Stimulated activated CD8-positive, alpha-beta memory T cell treated with anti-CD3 and anti-CD28 coated beads, Interleukin-15, amount 100 ng/mL, for 4 hours (primary cell): ENCODE data around the gene ERGIC1.
"Not testable (repeated sequence)": the region's sequence is repeated elsewhere in the genome, so short reads cannot be mapped to it uniquely, and the experiment has no call there.

Source experiments
- DNase-seq, 2 donors: peaks; one replicate each; pipeline ENCODE4 v3.0.0-alpha.2; 2020; ENCODE audit warnings: low read depth in 2 of 2

Gene ERGIC1

GRCh38 chr5:172800088-172800551 is 33.9 kb upstream of the ERGIC1 start:
- DNase-seq: no peak

GRCh38 chr5:172801179-172801671 is 32.8 kb upstream of the ERGIC1 start:
- no peak for DNase-seq

GRCh38 chr5:172802112-172802511 is 31.9 kb upstream of the ERGIC1 start:
- DNase-seq: no peak

GRCh38 chr5:172802567-172803176 is 31.4 kb upstream of the ERGIC1 start:
- no peak for DNase-seq

GRCh38 chr5:172805018-172805683 is 28.9 kb upstream of the ERGIC1 start:
- no peak for DNase-seq

- DNase-seq: no peak
Measured at GRCh38 chr5:172805736-172806255, 28.3 kb upstream of the ERGIC1 start.

- peak; percentile 76 to 83 for DNase-seq
Measured at GRCh38 chr5:172806897-172807672, 27.0 kb upstream of the ERGIC1 start.

- no peak for DNase-seq
Measured at GRCh38 chr5:172807766-172808311, 26.2 kb upstream of the ERGIC1 start.

- no peak for DNase-seq
Measured at GRCh38 chr5:172809774-172810173, 24.3 kb upstream of the ERGIC1 start.

GRCh38 chr5:172810996-172811395 is 23.1 kb upstream of the ERGIC1 start:
- DNase-seq: not testable (repeated sequence)

GRCh38 chr5:172815631-172816030 is 18.4 kb upstream of the ERGIC1 start:
- DNase-seq: no peak

- no peak for DNase-seq
Measured at GRCh38 chr5:172816925-172817562, 17.0 kb upstream of the ERGIC1 start.

GRCh38 chr5:172817664-172818063 is 16.4 kb upstream of the ERGIC1 start:
- no peak for DNase-seq

- DNase-seq: no peak
Measured at GRCh38 chr5:172818081-172818480, 16.0 kb upstream of the ERGIC1 start.

- DNase-seq: no peak
Measured at GRCh38 chr5:172819569-172819968, 14.5 kb upstream of the ERGIC1 start.

GRCh38 chr5:172820046-172820767 is 13.8 kb upstream of the ERGIC1 start:
- DNase-seq: peak in 1 of 2 donors; percentile 27

GRCh38 chr5:172821340-172821985 is 12.6 kb upstream of the ERGIC1 start:
- no peak for DNase-seq

GRCh38 chr5:172823840-172824362 is 10.2 kb upstream of the ERGIC1 start:
- no peak for DNase-seq

- DNase-seq: no peak
Measured at GRCh38 chr5:172825610-172826204, 8.3 kb upstream of the ERGIC1 start.

- DNase-seq: no peak
Measured at GRCh38 chr5:172827841-172828240, 6.2 kb upstream of the ERGIC1 start.
